SKM-1 (cell line): ENCODE measurements around the gene F11.
"Not testable (repeated sequence)": the region's sequence is repeated elsewhere in the genome, so short reads cannot be mapped to it uniquely, and the experiment has no call there.

Experiments used
- DNase-seq: peaks from one replicate; lab custom pipeline; 2025; ENCODE audit not compliant: unreplicated experiment; lab: John Stamatoyannopoulos, UW

F11 gene

DNA sequence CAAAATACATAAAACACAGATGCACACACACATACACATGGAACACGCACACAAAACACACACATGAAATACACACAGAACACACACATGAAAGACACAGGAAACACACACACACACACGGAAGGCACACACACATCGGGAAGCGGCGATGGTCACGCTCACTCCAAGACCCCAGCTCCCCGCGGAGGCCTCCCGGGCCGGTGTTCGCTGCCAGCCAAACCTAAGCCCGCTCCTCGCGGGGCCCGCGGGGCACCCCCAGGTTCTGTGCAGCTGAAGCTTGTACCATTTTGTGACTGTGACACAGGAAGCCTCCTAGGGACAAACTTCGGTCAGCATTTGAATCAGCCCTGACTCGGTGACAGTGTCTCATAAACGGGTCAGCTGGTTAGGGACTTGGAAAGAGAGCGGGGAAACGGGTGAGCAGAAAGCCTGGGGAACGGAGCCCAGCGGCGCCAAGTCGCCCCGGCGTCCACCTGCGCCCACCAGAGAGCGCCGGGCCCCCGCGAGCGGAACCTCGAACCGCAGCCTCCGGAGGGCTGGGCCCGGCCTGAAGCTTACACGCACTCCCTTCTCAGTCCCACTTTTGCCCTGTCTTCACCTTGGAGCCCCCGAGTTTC, 32.1 kb downstream of the F11 start:
- no peak for DNase-seq

- no peak for DNase-seq
Measured at GRCh38 chr4:186299291-186299690, 33.3 kb downstream of the F11 start.

GRCh38 chr4:186300659-186301390, 34.8 kb downstream of the F11 start:
- no peak for DNase-seq

DNA sequence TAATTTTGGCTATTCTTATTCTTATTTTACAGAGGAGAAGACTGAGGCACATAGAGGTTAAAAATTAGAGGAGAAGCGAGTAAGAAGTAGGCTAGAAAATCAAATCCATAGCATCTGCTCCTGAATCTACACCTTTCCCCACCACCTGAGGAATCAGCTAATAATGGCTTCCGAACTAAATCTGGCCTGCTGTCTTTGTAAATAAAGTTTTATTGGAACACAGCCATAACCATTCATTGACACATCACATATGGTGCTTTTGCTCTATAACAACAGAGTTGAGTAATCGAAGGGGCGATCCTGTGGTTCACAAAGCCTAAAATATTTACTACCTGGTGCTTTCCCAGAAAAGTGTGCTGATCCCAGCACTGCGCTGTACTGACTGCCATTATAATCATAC, 38.2 kb downstream of the F11 start:
- no peak for DNase-seq

DNA sequence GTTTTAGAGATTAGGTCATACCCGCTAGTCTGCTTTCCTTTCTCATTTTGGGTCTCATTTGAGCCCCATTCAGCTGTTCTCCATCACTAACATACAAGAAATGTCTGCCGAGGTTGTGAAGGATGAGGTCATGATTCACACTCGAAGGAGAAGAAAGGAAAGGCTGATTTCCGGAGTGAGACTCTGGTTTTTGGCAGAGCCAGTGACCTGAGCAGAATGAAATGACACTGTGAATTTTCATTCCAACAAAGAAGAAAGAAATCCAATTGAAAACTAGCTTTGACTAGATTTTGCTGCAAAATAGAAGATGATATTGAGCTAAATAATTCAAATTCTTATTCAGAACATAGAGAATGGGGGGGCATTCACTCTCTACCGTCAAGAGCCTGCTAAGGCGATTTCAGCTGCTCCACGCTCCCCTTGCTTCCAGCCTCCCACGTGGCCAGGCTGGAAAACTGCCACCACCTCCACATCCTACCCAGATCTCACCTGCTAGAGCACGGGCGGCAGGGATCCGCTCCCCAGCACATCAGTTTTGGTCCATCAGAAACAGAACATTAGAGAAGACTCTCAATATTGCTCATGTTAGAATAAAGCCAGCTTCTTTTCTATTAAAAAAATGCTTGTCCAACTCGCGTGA, 39.0 kb downstream of the F11 start:
- no peak for DNase-seq

GRCh38 chr4:186307497-186307896, 41.5 kb downstream of the F11 start:
- no peak for DNase-seq

DNA sequence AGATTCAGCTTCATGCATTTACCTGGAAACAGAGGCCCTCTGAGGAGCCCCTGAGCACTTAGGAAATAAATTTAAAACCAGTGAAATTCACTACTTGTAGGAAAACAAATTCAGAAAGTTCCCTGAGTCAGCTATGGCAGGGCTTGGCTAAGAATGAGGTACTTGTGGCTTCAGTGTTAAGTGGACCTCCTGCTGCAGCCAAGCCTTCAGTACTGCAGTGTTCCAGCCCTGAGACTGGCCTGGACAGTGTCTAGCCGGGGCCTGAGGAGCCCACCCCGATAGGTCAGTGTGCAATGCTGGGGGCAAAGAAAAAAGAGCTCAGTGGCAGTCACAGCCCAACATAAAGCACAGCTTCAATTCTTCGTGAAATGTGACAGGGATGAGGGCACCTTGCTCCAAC, 41.9 kb downstream of the F11 start:
- no peak for DNase-seq

DNA sequence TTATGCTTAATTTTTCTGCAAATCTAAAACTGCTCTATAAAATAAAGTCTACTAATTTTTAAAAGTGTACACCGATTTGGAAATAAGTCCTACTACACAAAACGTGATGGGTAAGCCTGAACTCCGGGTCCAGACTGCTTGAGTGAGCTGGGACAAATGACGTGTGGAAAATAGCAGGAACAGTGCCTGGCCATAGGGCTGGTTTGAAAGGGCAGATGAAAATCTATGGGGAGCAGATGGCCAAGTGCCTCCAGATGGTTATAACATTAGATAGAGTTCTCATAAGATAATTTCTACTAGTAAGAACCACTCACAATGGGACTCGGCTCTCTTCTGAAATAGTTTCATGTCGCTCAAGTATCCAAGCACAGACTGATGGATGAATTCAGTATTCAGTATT, 52.5 kb downstream of the F11 start:
- DNase-seq = no peak

GRCh38 chr4:186324660-186325059, 58.7 kb downstream of the F11 start:
- DNase-seq = not testable (repeated sequence)

DNA sequence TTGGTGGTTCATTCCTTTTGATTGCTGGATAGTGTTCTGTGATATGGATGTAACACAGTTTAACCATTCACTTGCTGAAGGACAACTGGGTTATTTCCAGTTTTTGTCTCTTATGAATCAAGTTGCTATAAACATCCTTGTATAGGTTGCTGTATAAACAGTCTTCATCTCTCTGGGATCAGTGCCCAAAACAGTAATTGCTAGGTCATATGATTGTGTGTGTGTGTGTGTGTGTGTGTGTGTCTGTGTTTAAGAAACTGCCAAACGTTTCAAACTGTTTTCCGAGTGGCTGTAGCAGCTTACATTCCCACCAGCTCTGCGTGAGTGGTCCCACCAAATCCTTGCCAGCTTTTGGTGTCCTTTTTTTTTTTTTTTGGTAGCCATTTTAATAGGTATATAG, 60.4 kb downstream of the F11 start:
- DNase-seq = no peak

GRCh38 chr4:186329372-186329771, 63.4 kb downstream of the F11 start:
- no peak for DNase-seq

DNA sequence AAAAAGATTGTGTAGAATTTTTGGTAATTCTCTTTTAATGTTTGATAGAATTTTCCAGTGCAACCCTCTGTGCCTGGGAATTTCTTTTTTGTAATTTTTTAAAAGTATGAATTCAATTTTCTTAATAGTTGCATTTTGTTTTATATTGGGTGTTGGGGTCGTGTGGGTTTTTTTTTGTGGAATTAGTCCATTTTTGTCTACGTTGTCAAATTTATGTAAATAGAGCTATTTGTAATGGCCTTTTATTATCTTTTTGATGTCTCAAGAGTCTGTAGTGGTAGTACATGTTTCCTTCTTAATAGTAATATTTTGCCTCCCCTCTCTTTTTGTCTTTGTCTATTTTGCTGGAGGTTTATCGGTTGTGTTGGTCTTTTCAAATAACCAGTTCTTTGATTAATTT, 64.4 kb downstream of the F11 start:
- DNase-seq = no peak

GRCh38 chr4:186335793-186336192, 69.8 kb downstream of the F11 start:
- DNase-seq = no peak
